ENCODE data around the gene MAP3K9. TPM values are rescaled to one million over a fixed set of nuclear protein-coding genes. Genes with fewer than 3 reads are reported as not detected.
A peak's percentile ranks its signal among the peaks of the same experiment; 100 is the strongest.

Gene MAP3K9
- total RNA-seq (7.5 and 9.2 TPM in 2 replicates), polyA plus RNA-seq (4.1 and 4.4 TPM in 2 replicates)

- H4K20me1 ChIP-seq (ENCODE audit: insufficient read depth, poor library complexity, severe bottlenecking) = peaks cover 14% of the 10 kb centered on the region
- peak; percentile 97 for DNase-seq (ENCODE audit: low spot score)
- TF ChIP-seq CTCF (IDR thresholded peaks at IDR 0.05; ENCODE audit: poor library complexity) (no peak), EZH2phosphoT487 (IDR thresholded peaks at IDR 0.05; ENCODE audit: low read depth, severe bottlenecking, unreplicated experiment) (no peak), EZH2 (IDR thresholded peaks at IDR 0.05; ENCODE audit: borderline replicate concordance) (no peak)
- H3K79me2 ChIP-seq = peaks cover 51% of the 10 kb centered on the region
- H3K4me3 ChIP-seq = peak within 1 kb of the TSS; percentile 83
- no peaks in the 10 kb centered on the region for H3K36me3 ChIP-seq (replicated peaks; ENCODE audit: insufficient read depth, low read depth)
- WGBS (ENCODE audit: low lambda C conversion rate, missing lambda C conversion rate) = 1% methylated on average over 33 of the region's 89 CpGs
- H3K9me3 ChIP-seq (ENCODE audit: low read depth) = no peaks in the 10 kb centered on the region
- peak within 1 kb of the TSS; percentile 94 for H3K27ac ChIP-seq
- no peaks in the 10 kb centered on the region for H3K9me2 ChIP-seq (replicated peaks; ENCODE audit: insufficient read depth)
- H3K27me3 ChIP-seq = no peaks in the 10 kb centered on the region
- H3K4me1 ChIP-seq (ENCODE audit: insufficient read depth) = peaks cover 12% of the 10 kb centered on the region
- peak within 1 kb of the TSS; percentile 76 for H2AFZ ChIP-seq
- peak within 1 kb of the TSS; percentile 91 for H3K4me2 ChIP-seq
Observed at GRCh38 chr14:70809225-70810219, at the start of gene MAP3K9. Gene MAP3K9 (minus strand): TSS chr14:70809513. CDS start chr14:70809171, 342 bp downstream.

GRCh38 chr14:70858641-70859040 lies 49.3 kb upstream of the MAP3K9 start:
- TF ChIP-seq EZH2 (IDR thresholded peaks at IDR 0.05; ENCODE audit: borderline replicate concordance) (no peak), EZH2phosphoT487 (IDR thresholded peaks at IDR 0.05; ENCODE audit: low read depth, severe bottlenecking, unreplicated experiment) (no peak), CTCF (IDR thresholded peaks at IDR 0.05; ENCODE audit: poor library complexity) (no peak)
- Histone ChIP-seq H3K27me3 (no peaks in the 10 kb centered on the region), H3K4me3 (no peak overlapping the region), H2AFZ (no peak overlapping the region), H3K36me3 (replicated peaks; ENCODE audit: insufficient read depth, low read depth) (no peaks in the 10 kb centered on the region), H3K9me2 (replicated peaks; ENCODE audit: insufficient read depth) (no peaks in the 10 kb centered on the region), H3K9me3 (ENCODE audit: low read depth) (no peaks in the 10 kb centered on the region), H4K20me1 (ENCODE audit: insufficient read depth, poor library complexity, severe bottlenecking) (no peaks in the 10 kb centered on the region), H3K4me1 (ENCODE audit: insufficient read depth) (no peaks in the 10 kb centered on the region), H3K4me2 (no peak overlapping the region), H3K79me2 (no peaks in the 10 kb centered on the region), H3K27ac (no peak overlapping the region)
- WGBS (ENCODE audit: low lambda C conversion rate, missing lambda C conversion rate) = 81% methylated on average over 5 of the region's 5 CpGs
- DNase-seq (ENCODE audit: low spot score) = no peak

- H3K4me2 ChIP-seq = no peak overlapping the region
- H2AFZ ChIP-seq = no peak overlapping the region
- 97% methylated on average over 2 of the region's 2 CpGs for WGBS (ENCODE audit: low lambda C conversion rate, missing lambda C conversion rate)
- TF ChIP-seq EZH2phosphoT487 (IDR thresholded peaks at IDR 0.05; ENCODE audit: low read depth, severe bottlenecking, unreplicated experiment) = no peak
- no peak for TF ChIP-seq CTCF (IDR thresholded peaks at IDR 0.05; ENCODE audit: poor library complexity)
- TF ChIP-seq EZH2 (IDR thresholded peaks at IDR 0.05; ENCODE audit: borderline replicate concordance) = no peak
- H3K27ac ChIP-seq = no peak overlapping the region
- H4K20me1 ChIP-seq (ENCODE audit: insufficient read depth, poor library complexity, severe bottlenecking) = no peaks in the 10 kb centered on the region
- H3K36me3 ChIP-seq (replicated peaks; ENCODE audit: insufficient read depth, low read depth) = no peaks in the 10 kb centered on the region
- DNase-seq (ENCODE audit: low spot score) = no peak
- no peaks in the 10 kb centered on the region for H3K27me3 ChIP-seq
- H3K4me1 ChIP-seq (ENCODE audit: insufficient read depth) = no peaks in the 10 kb centered on the region
- no peaks in the 10 kb centered on the region for H3K9me2 ChIP-seq (replicated peaks; ENCODE audit: insufficient read depth)
- H3K79me2 ChIP-seq = no peaks in the 10 kb centered on the region
- no peak overlapping the region for H3K4me3 ChIP-seq
- H3K9me3 ChIP-seq (ENCODE audit: low read depth) = no peaks in the 10 kb centered on the region
Observed at GRCh38 chr14:70857496-70857890, 48.2 kb upstream of the MAP3K9 start.
